Measurements from ENCODE around the gene ACE.

ACE gene

DNA sequence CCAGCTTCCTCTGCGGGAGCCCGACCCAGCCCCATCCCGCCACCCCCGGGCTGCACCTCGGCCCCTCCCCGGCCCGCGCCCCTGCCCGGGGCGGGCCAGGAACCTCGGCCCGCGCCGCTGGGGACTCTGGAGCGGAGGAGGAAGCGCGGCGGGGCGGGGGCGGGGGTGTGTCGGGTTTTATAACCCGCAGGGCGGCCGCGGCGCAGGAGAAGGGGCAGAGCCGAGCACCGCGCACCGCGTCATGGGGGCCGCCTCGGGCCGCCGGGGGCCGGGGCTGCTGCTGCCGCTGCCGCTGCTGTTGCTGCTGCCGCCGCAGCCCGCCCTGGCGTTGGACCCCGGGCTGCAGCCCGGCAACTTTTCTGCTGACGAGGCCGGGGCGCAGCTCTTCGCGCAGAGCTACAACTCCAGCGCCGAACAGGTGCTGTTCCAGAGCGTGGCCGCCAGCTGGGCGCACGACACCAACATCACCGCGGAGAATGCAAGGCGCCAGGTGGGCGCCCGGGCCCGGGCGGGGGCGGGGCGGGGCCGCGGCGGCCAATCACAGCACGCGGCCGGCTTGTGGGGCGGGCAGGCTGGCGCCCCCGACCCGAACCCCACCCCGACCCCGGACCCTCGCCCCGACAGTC, at the start of gene ACE:
ACE (plus strand) TSS at position 208 of the 626 bp plus-strand sequence; CDS start at position 242, 34 bp downstream.
- in situ Hi-C loops (cut with MboI; ENCODE audit: low sequenced_read_pairs): no loop called here

DNA sequence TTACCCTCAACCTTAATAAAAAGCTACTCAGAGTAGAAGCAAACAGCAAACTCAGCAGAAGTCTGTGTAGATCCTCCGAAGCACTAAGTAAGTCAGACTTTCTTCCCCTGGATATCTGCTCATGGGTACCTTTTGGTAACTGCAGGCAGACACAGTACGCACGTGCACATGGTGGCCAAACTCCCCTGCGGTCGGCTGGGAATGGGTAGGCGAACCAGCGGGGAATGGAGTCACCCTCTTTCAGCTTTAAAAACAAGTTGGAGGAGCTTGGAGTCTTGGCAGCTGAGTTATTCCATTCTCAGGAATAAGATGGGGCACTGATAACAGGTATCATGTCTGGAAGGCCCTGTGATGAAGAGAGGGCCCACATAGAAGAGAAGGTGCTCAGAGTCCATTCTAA, 47.1 kb upstream of the ACE start:
- in situ Hi-C loops (cut with MboI; ENCODE audit: low sequenced_read_pairs): loop anchor here (10.0 to 25.0 kb wide), 2 partner anchors 175 to 408 kb away; partner anchors contain the start of genes FTSJ3, PSMC5, SMARCD2 and TACO1

DNA sequence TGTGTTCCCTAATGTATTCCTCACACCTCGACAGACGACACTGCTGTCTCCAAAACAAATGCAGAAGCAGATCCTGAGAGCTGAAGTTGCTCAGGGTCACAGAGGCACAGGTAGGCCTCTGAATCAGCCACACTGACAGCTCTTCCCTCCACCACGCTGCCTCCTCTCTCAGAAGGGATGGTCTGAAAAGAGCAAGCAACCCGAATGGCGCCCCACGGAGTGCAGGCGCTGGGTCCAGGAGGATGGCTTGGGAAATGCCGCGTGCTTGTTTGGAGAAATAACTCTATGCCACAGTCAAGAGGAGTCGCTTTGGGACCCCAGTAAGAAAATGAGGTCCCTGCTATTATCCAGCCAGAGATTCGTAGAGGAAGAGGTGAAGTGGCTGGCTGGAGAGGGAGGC, 46.6 kb upstream of the ACE start:
- in situ Hi-C loops (cut with MboI; ENCODE audit: low sequenced_read_pairs): loop anchor here (10.0 to 25.0 kb wide), 2 partner anchors 175 to 407 kb away; partner anchors contain the start of genes FTSJ3, PSMC5, SMARCD2 and TACO1

DNA sequence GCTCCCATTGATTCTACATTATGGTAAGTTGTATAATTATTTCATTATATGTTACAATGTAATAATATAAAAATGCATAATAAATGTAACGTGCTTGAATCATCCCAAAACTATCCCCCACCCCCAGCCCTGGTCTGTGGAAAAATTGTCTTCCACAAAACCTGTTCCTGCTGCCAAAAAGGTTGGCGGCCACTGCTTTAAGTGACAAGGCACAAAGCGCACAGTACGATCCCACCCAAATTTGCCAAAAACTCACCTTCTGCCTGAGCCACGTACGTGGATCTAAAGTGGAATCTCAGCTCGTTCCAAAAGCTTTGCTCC, 45.3 kb upstream of the ACE start:
- in situ Hi-C loops (cut with MboI; ENCODE audit: low sequenced_read_pairs): loop anchor here (10.0 to 25.0 kb wide), 2 partner anchors 173 to 406 kb away; partner anchors contain the start of genes FTSJ3, PSMC5, SMARCD2 and TACO1

DNA sequence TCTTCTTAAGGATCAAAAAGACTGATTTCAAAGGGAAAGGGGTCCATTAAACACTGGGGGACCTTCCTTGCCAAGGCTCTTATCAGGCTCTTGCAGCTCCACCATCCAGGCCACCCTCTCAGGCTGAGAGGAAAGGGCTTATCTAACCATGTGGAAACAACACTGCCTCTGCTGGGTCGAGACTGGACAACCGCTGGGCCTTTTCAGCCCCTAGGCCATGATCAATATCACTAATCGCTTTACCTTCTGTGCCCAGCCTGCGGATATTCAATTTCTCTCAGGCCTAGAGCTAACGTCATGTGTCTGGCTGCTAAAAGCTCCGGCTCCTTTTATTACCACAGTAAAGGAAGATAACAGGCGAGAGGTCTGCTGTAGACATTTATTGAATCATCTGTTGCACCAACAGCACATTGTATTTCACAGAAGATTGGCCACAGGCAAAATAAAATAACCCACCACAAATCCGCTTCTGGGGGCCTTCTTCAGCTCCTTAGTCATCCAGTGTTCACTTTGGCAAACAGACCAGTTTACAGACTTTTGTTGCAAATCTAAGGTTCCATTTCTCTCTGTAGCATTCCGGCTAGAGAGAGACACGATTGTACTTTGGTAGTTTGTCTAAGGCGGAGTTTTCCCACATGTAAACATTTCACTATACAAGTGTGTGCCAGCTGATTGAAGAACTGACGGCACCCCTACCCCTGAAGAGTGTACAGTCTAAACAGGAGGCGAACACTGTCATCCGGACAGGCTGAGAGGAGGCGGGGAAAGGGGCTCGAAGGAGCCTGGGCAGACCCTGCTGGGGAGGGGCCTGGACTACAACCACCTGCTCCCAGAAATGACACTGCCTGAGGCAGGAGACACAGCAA, 44.7 kb upstream of the ACE start:
- in situ Hi-C loops (cut with MboI; ENCODE audit: low sequenced_read_pairs): loop anchor here (10.0 to 25.0 kb wide), 2 partner anchors 173 to 405 kb away; partner anchors contain the start of genes FTSJ3, PSMC5, SMARCD2 and TACO1

DNA sequence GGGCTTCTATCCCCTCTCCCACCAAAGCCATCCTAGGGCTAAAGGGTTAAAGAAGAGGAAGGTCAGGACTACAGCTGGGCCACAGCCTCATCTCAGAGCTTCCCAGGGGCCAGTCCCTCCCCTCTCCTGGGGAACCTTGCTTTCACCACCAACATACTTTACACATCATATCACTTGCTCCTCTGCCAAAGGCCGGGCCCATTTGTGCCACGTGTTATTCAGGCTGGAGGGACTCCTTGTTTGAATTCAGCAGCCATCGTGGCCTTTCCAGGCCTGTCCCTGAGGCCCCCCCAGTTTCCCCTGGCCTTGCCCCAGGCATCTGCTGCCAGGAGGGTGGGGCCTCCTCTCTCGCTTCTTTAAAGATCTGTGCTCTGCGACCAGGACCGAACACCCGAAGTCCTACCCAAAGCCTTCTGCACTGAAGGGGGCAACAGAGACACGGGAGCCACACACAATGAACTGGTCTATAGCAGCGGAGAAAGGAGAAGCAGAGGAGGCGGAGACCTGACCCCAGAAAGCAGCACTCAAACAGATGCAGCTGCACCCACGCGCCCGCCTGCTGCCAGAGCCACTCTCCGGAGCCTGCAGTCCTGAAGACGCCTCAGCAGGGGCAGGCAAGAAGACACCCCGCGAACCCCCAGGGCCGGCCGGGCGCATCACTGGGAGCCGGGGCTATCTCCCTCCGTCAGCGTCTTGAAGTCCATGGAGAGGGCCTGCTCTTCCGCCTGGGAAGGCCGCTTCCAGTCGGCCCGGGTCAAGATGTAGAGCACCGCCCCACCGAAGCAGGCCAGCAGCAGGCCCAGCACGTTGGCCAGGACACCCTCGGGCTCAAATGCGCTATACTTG, 42.9 kb upstream of the ACE start:
- in situ Hi-C loops (cut with MboI; ENCODE audit: low sequenced_read_pairs): loop anchor here (10.0 to 25.0 kb wide), 2 partner anchors 171 to 403 kb away; partner anchors contain the start of genes FTSJ3, PSMC5, SMARCD2 and TACO1

DNA sequence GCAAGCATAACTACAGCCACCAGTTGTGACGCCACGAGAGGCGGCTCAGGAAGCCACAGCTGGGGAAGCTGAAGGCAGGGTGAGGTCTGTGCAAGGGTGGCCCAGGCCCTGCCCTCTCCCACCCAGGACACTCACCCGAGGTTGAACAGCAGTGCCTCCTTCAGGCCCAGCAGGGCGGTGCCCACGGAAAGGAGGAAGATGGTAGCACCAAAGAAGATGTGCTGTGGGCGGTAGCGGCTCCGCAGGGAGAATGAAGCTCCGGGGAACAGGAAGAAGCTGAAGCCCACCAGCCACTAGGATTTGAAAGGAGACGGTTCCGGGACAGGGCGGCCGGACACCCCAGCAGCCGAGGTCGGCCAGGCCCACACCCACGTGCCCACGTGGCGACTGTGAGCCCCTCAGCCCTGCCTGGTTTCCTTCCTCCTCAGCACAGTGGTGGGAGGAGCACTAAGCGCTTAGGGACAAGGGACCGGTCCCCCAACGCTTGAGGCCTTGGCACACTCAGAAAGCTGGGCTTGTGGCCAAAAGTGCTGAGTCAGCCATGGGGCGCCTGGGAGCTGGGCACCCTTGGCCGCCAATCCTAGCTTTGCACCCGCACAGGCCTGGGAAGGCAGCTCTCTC, 41.8 kb upstream of the ACE start:
- in situ Hi-C loops (cut with MboI; ENCODE audit: low sequenced_read_pairs): loop anchor here (10.0 to 25.0 kb wide), 2 partner anchors 170 to 402 kb away; partner anchors contain the start of genes FTSJ3, PSMC5, SMARCD2 and TACO1

DNA sequence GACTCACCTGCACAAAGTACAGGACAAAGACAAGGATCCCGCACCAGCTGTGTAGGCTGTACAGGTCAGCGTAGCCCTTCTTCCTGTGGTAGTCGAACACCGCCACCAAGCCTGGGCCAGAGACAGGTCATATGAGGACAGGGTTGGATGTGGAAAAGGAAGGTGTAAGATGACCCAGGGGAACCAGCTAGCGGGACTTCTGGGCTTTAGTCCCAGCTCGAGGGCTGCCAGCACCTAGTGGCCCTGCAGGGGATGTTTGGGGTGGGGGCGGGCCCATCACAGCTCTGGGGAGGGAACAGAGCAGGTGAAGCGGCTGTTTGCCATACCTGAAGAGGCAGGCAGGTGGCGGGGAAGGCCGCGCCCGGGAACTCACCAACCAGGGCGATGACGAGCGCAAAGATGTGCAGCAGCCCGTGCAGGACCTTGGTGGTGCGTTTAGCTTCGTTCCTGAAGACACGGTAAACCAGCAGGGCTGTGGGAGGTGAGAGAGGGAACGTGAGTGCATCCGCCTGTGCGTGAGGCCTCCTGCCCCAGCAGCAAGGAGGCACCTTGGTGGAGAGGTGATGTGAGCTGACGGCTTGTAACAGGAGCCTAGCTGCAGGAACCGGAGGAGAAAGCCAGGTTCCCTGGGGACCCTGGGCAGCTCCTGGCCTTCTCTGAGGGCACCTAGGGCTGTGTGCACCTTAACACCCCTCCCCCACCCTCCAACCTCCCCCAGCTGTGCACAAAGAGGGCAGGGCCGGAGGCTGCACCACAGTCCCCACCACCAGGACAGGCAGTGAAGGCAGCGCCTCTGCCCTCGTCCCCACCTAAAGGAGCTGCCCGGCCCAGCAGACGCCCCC, 41.0 kb upstream of the ACE start:
- in situ Hi-C loops (cut with MboI; ENCODE audit: low sequenced_read_pairs): loop anchor here (10.0 to 25.0 kb wide), 2 partner anchors 169 to 401 kb away; partner anchors contain the start of genes FTSJ3, PSMC5, SMARCD2 and TACO1

DNA sequence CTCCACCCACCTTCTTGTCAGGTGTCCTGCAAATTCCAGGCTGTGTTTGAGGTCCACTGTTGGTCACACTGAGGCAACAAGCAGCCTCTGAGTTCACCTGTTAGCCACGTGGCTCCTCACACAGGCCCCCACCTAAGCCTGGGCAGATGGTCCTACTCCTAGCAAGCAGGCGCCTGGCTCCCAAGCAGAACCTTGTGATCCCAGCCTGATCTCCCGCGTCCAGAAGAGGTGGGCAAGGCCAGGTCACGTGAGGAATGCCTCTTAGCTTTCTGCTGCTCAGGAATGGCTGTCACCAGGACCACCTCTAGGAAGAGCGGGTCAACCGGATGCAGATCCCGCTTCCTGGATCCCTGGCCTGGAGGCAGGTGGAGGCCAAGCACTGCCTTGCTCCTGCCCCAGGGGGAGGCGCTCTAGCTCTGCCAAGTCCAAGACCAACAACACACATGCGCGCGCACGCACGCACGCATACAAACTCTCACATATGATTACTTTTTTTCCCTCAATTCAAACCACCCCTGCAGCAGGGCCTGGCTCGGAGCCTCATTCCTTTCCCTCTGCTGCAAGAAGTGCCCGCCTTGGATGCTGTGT, 40.2 kb upstream of the ACE start:
- in situ Hi-C loops (cut with MboI; ENCODE audit: low sequenced_read_pairs): loop anchor here (10.0 to 25.0 kb wide), 2 partner anchors 168 to 401 kb away; partner anchors contain the start of genes FTSJ3, PSMC5, SMARCD2 and TACO1

DNA sequence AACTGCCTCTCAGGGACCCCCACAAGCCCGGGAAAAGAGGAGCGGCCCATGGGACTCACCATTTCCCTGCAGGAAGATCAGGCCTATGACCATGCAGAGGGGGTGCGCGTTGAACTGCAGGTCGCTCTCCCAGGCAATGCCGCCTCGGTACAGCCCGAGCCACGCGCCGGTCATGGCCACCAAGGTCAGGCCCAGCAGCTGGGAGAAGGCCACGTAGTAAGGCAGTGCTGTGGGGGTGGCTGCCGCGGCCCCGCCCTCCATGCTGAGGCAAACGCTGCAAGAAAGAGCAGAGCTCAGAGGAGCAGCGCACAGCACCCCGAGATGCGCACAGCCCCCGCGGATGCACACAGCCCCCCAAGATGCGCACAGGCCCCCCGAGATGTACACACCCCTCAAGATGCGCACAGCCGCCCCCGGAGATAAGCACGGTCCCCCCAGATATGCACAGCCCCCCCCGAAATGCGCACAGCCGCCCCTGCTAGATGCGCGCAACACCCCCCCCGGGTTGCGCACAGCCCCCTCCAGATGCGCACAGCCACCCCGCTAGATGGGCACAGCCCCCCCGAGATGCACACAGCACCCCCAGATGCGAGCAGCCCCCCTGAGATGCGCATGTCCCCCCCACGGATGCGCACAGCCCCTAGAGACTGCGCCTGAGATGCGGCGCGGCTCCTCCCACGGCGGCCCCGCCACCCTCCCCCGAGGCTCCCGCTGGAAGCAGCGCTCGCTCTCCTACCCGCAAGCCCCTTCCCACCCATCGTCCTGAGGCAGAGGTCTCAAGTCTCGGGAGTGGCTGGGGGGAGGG, 39.4 kb upstream of the ACE start:
- in situ Hi-C loops (cut with MboI; ENCODE audit: low sequenced_read_pairs): loop anchor here (10.0 to 25.0 kb wide), 2 partner anchors 167 to 400 kb away; partner anchors contain the start of genes FTSJ3, PSMC5, SMARCD2 and TACO1

DNA sequence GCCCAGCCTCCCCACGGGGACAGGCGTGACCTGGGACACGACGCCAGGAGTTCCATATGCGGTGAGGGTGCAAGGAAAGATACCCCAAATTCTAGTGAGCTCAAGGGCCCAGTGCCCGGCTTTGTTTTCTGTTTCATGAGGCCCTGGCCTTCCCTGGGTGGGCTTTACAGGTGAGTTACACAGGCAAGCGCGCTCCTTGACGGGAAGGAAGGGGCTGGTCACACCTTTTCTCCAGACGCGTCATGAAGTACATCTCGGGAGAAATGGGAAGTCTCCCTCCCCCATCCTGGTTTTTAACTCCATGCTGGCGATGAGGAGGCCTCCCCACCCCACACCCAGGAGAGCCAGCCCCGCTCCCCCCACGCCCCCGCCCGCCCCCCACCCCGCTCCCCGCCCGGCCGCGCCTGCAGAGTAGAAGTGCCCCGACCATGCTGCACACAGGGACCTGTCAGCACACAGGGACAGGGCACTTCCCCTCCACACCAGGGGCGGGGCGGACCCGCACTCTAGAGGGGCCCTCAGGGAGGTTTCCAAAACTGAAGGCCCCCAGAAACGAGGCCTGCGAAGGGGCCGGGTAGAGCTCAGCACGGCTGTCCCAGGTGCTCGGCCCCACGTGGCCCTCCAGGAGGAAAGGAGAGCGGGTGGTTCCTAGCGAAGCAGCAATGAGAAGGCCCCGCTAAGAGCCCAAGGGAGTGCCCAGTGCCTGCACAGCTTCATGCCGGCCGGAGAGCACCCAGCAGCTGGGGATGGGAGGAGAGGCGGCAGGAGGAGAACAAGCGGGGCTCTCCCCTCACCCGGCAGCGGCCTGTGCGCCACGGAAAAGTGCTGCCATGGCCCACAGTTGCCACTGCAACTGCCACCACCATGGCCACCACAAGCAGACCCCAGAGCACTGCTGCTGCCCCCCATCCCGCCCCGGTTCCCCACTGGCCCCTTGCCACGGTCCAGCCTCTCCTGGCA, 38.5 kb upstream of the ACE start:
- in situ Hi-C loops (cut with MboI; ENCODE audit: low sequenced_read_pairs): loop anchor here (10.0 to 25.0 kb wide), 2 partner anchors 166 to 399 kb away; partner anchors contain the start of genes FTSJ3, PSMC5, SMARCD2 and TACO1

DNA sequence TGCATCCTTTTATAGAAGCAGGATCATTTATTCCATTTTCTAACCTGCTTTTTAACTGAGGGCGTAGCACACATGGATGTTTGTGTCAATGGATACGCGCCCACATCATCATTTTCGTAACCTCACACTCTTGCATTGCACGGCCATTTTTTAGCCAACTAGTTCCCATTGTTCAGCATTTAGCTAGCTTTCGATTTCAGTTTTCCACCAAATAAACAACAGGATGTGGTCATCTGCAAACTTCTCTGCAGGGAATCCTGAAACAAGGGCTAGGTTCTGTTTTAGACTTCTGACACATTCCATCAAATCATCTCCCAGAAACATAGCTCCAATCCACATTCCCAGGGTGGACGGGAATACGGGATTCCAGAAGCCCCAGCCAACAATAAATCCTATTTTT, 37.2 kb upstream of the ACE start:
- in situ Hi-C loops (cut with MboI; ENCODE audit: low sequenced_read_pairs): loop anchor here (10.0 to 25.0 kb wide), 2 partner anchors 165 to 398 kb away; partner anchors contain the start of genes FTSJ3, PSMC5, SMARCD2 and TACO1

DNA sequence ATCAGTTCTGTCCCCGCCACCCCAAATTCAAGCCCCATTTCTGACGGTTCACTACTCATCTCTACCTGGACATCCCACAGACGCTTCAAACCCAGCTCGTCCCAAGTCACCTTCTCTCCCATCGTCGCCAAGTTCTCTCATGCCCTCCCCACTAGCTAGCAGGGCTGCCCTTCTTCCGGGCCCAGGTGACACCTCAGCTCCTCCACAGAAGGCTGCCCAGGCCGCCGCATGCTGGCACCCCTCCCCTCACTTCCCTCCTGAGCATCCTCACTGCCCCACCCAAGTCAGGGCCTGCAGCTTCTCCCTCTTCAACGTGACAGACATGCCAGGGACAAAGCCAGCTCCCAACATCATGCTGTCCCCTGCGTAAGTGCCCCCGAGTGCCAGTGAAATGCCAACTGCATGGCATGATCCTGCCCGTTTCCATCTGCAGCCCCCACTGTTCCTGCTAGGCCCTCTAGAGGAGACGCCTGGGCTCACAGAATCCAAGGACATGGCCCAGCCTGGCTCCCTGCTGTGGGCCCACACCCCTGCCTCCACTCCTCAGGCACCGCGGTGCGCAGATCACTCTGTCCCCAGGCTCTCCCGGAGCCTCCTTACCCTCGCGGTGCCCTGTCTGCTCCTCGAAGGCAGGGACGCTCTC, 36.6 kb upstream of the ACE start:
- in situ Hi-C loops (cut with MboI; ENCODE audit: low sequenced_read_pairs): loop anchor here (25.0 kb wide), 1 partner anchor 397 kb away; the partner anchor contains the start of genes FTSJ3, PSMC5 and SMARCD2

DNA sequence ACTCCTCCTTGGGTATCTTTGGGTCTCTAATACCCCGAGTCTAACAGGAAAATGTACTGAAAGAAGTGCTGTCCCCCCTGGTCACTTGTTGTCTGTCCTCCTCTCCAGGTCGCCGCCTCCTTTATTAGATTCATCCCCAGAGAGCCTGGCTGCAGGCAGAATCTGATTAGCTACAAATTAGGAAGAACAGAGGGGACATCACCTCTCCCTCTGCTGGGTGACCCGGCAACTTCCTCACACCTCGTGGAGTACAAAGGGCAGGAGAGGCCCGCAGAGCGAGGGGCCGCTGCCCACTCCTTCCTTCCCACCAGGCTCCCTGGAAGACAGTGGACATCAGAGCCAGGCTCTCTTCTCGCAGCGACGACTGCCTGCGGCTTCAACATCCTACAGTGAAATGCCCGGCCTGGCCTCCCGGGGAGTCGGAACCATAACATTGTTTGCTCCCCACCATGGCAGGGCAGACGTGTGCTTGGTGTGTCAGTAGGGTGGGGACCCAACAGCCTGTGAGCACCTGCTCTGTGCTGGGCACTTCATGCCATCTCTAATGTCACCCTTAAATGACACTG, 36.0 kb upstream of the ACE start:
- in situ Hi-C loops (cut with MboI; ENCODE audit: low sequenced_read_pairs): loop anchor here (25.0 kb wide), 1 partner anchor 396 kb away; the partner anchor contains the start of genes FTSJ3, PSMC5 and SMARCD2

DNA sequence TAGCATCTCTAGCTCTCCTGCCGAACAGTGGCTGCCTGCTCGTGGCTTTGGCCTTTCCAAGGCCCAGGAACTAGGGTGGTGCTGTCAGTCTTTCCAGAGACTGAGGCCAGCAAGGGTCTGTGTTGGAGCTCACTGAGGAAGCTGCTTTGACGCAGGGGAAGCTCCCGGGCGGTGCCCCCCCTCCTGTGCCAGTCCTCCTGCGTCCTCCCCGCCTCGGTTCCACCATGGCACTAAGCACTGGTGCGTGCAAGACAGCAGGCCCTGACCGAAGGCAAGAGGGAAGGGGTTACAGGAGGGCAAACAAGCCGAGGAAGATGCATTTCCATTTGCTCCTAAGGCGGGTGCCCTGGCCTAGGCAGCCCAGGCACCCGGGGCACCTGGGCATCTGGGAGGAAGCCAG, 35.2 kb upstream of the ACE start:
- in situ Hi-C loops (cut with MboI; ENCODE audit: low sequenced_read_pairs): loop anchor here (25.0 kb wide), 1 partner anchor 396 kb away; the partner anchor contains the start of genes FTSJ3, PSMC5 and SMARCD2
